HL-60/S4 treated with phorbol 12-myristate 13-acetate at 8.2 ng/mL for 4 days and 3 days (cell line): ENCODE results near the gene IGF2BP3.
"Not testable (repeated sequence)": the region's sequence is repeated elsewhere in the genome, so short reads cannot be mapped to it uniquely, and the experiment has no call there.

Experiments used
- in situ Hi-C: fragments of 300-500 bp; cut with MboI; formaldehyde crosslinking; loops from 2 replicates; pipeline ENCODE4 v1.15.0; 2022; ENCODE audit warnings: low sequenced_read_pairs

Gene IGF2BP3

GRCh38 chr7:23426876-23427275 lies 43.4 kb downstream of the IGF2BP3 start:
- in situ Hi-C loops = no loop called here

GRCh38 chr7:23422909-23423308 lies 47.4 kb downstream of the IGF2BP3 start:
- in situ Hi-C loops = no loop called here

GRCh38 chr7:23422384-23422783 lies 47.9 kb downstream of the IGF2BP3 start:
- in situ Hi-C loops = no loop called here

- in situ Hi-C loops = no loop called here
Measured at GRCh38 chr7:23419845-23420244, 50.4 kb downstream of the IGF2BP3 start.

- in situ Hi-C loops = no loop called here
Measured at GRCh38 chr7:23419160-23419559, 51.1 kb downstream of the IGF2BP3 start.

- in situ Hi-C loops = no loop called here
Measured at GRCh38 chr7:23418046-23418445, 52.2 kb downstream of the IGF2BP3 start.

GRCh38 chr7:23415198-23415597 lies 55.1 kb downstream of the IGF2BP3 start:
- in situ Hi-C loops = no loop called here

- in situ Hi-C loops = no loop called here
Measured at GRCh38 chr7:23410446-23411183, 59.7 kb downstream of the IGF2BP3 start.

- in situ Hi-C loops = not testable (repeated sequence)
Measured at GRCh38 chr7:23406564-23406963, 63.7 kb downstream of the IGF2BP3 start.

GRCh38 chr7:23405240-23405618 lies 65.1 kb downstream of the IGF2BP3 start:
- in situ Hi-C loops = no loop called here

GRCh38 chr7:23404546-23405239 lies 65.6 kb downstream of the IGF2BP3 start:
- in situ Hi-C loops = no loop called here

GRCh38 chr7:23403970-23404369 lies 66.3 kb downstream of the IGF2BP3 start:
- in situ Hi-C loops = no loop called here

- in situ Hi-C loops = not testable (repeated sequence)
Measured at GRCh38 chr7:23398090-23398489, 72.2 kb downstream of the IGF2BP3 start.

- in situ Hi-C loops = no loop called here
Measured at GRCh38 chr7:23397241-23397640, 73.0 kb downstream of the IGF2BP3 start.

- in situ Hi-C loops = no loop called here
Measured at GRCh38 chr7:23396222-23397015, 73.9 kb downstream of the IGF2BP3 start.

- in situ Hi-C loops = no loop called here
Measured at GRCh38 chr7:23394488-23395171, 75.7 kb downstream of the IGF2BP3 start.

GRCh38 chr7:23393636-23394035 lies 76.7 kb downstream of the IGF2BP3 start:
- in situ Hi-C loops = no loop called here

- in situ Hi-C loops = no loop called here
Measured at GRCh38 chr7:23389701-23390100, 80.6 kb downstream of the IGF2BP3 start.

- in situ Hi-C loops = no loop called here
Measured at GRCh38 chr7:23387583-23387982, 82.7 kb downstream of the IGF2BP3 start.

GRCh38 chr7:23385140-23385539 lies 85.2 kb downstream of the IGF2BP3 start:
- in situ Hi-C loops = no loop called here

- in situ Hi-C loops = no loop called here
Measured at GRCh38 chr7:23383225-23383624, 87.1 kb downstream of the IGF2BP3 start.
